ENCODE data around the gene C19orf25. TPM values are rescaled to one million over a fixed set of nuclear protein-coding genes. Genes with fewer than 3 reads are reported as not detected.

The C19orf25 gene
- total and polyA plus RNA-seq, 9 of the 15 experiments (the other 6 are each of a cell fraction or from before 2014, with no cell fraction given), result 0.79 to 96.0 (median 36.1) TPM

GRCh38 chr19:1457031-1457739 is 21.8 kb downstream of the C19orf25 start:
- H3K9me1 ChIP-seq (ENCODE audit: control insufficient read depth, insufficient read depth, low read length), result peaks cover 7% of the 10 kb centered on the region
- ATAC-seq (no peak), DNase-seq (ENCODE audit: extremely low read depth in 1 of 4, low spot score in 3 of 4) (no peak), FAIRE-seq (no peak)
- no peaks in the 10 kb centered on the region for H3K79me2 ChIP-seq (ENCODE audit: control insufficient read depth, insufficient read depth, low read length)
- peaks cover 25% of the 10 kb centered on the region for H4K20me1 ChIP-seq (replicated peaks; ENCODE audit: control insufficient read depth, insufficient read depth, low read length)
- 53% methylated on average over 26 of the region's 48 CpGs for WGBS (ENCODE audit: insufficient coverage, low coverage, missing lambda C conversion rate)
- no peak overlapping the region for H3K9ac ChIP-seq (ENCODE audit: insufficient read depth in 1 of 2, low read depth in 2 of 2, low read length in 2 of 2)
- H3K4me3 ChIP-seq, result no peak overlapping the region
- H3K4me1 ChIP-seq (replicated peaks in 1 of 2; ENCODE audit: control insufficient read depth in 2 of 2, insufficient read depth in 2 of 2, low read length in 2 of 2), result peaks cover 5 to 75% of the 10 kb centered on the region in 2 experiments; a peak in 4 of 5 replicates
- H2AFZ ChIP-seq (ENCODE audit: low read depth, low read length), result no peak overlapping the region
- in situ Hi-C loops (cut with MboI), result loop anchor here (5.0 kb wide), 1 partner anchor 50 kb away; no protein-coding TSS in a partner anchor
- ChIA-PET POLR2A (interaction anchor here (0.5 to 1.5 kb wide), 4 partner anchors 17 to 438 kb away, joined by 3 to 4 read pairs (median 3); partner anchors contain the start of gene CIRBP), CTCF (ENCODE audit: low intra/inter-chr PET ratio) (no interaction called here)
- peaks cover 6% of the 10 kb centered on the region; the same call in 1 of the 3 replicates for H3K36me3 ChIP-seq (ENCODE audit: control insufficient read depth, insufficient read depth, low read length)
- H3K27me3 ChIP-seq (ENCODE audit: control insufficient read depth in 2 of 2, insufficient read depth in 2 of 2, low read length in 2 of 2), result no peaks in the 10 kb centered on the region
- H3K9me3 ChIP-seq (replicated peaks; ENCODE audit: control insufficient read depth, insufficient read depth, low read depth, low read length), result no peaks in the 10 kb centered on the region
- BruUV-seq (replicated peaks), result no TSS peak
- intact Hi-C loops (cut with micrococcal nuclease), result loop anchor here (5.0 kb wide), 1 partner anchor 55 kb away; the partner anchor contains the start of gene ADAMTSL5
- H3K27ac ChIP-seq (ENCODE audit: extremely low read depth, low read depth, low read length), result no peak overlapping the region
- H3K4me2 ChIP-seq (ENCODE audit: insufficient read depth, low read length), result no peak overlapping the region
- no peak for TF ChIP-seq CUX1 (CRISPR knock-in tag; IDR thresholded peaks at IDR 0.05)
- TF ChIP-seq CCNT2 (IDR thresholded peaks at IDR 0.05; ENCODE audit: borderline replicate concordance, extremely low read depth, insufficient read length, low read depth, low read length), result peak; percentile 44
- no peak for TF ChIP-seq SRSF7 (optimal IDR thresholded peaks at IDR 0.05; ENCODE audit: low read depth, low read length)
- TF ChIP-seq REST (IDR thresholded peaks at IDR 0.05; ENCODE audit: borderline replicate concordance), result no peak
- TF ChIP-seq REST (CRISPR knock-in tag; IDR thresholded peaks at IDR 0.05; ENCODE audit: low read depth), result 0 out of 2 replicates have a peak, but pooled peaks have one; percentile 35
- peak; percentile 61 for TF ChIP-seq POLR2G (IDR thresholded peaks at IDR 0.05; ENCODE audit: low read depth, low read length)
- TF ChIP-seq SUPT5H (IDR thresholded peaks at IDR 0.05), result 0 out of 2 replicates have a peak, but pooled peaks have one; percentile 13

Data from K562 (cell line).